ENCODE results near the gene SELENOM. TPM values are rescaled to one million over a fixed set of nuclear protein-coding genes. Genes with fewer than 3 reads are reported as not detected.

Gene SELENOM
- total RNA-seq, 1 experiment from 2014 or later = 16.3 TPM

DNA sequence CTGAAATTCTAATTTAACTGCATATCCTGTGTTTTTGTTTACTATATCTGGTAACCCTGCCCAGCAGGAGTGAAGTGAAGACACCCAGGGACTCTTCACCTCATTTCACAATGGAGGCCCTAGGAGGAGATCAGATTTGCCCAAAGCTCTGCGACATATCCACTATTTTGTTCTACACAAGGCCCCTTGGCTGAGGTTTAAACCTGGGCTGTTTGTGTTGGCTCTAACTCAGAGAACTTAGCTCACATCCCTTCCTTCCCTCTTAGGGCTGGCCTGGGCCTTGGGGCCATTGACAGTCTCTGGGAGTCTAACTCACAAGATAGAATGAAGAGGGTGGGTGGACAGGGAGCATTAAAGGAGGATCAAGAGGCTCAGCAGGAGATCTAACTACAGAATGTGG lies 41.1 kb upstream of the SELENOM start (continued):
- TF ChIP-seq, protein P1, sequence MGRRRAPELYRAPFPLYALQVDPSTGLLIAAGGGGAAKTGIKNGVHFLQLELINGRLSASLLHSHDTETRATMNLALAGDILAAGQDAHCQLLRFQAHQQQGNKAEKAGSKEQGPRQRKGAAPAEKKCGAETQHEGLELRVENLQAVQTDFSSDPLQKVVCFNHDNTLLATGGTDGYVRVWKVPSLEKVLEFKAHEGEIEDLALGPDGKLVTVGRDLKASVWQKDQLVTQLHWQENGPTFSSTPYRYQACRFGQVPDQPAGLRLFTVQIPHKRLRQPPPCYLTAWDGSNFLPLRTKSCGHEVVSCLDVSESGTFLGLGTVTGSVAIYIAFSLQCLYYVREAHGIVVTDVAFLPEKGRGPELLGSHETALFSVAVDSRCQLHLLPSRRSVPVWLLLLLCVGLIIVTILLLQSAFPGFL (CRISPR knock-in tag; IDR thresholded peaks at IDR 0.05; ENCODE audit: borderline replicate concordance) = no peak
- TF ChIP-seq KAT7 (CRISPR knock-in tag; IDR thresholded peaks at IDR 0.05; ENCODE audit: borderline replicate concordance) = no peak

DNA sequence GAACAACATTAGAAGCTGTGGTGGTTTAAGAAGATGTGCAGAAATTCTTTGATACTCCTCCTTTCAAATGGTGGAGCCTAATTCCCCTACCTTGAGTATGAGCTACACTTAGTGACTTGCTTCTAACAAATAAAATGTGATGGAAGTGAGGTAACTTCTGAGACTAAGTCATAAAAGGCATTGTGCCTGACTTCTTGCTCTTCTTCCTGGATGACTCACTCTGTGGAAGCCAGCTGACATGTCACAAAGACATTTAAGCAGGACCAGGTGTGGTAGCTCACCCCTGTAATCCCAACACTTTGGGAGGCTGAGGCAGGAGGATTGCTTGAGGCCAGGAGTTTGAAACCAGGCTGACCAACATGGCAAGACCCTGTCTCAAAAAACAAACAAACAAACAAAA lies 36.9 kb upstream of the SELENOM start:
- TF ChIP-seq OVOL2 (CRISPR knock-in tag; IDR thresholded peaks at IDR 0.05; ENCODE audit: borderline replicate concordance) (no peak), NFATC4 (CRISPR knock-in tag; IDR thresholded peaks at IDR 0.05) (no peak), AFF4 (CRISPR knock-in tag; IDR thresholded peaks at IDR 0.05; ENCODE audit: borderline replicate concordance) (no peak), RELA (CRISPR knock-in tag; IDR thresholded peaks at IDR 0.05; ENCODE audit: borderline replicate concordance) (no peak), PRRX2 (CRISPR knock-in tag; IDR thresholded peaks at IDR 0.05) (no peak), ZNF396 (CRISPR knock-in tag; IDR thresholded peaks at IDR 0.05; ENCODE audit: borderline replicate concordance) (no peak), SMAD4 (CRISPR knock-in tag; IDR thresholded peaks at IDR 0.05) (no peak), ATF6 (CRISPR knock-in tag; IDR thresholded peaks at IDR 0.05) (no peak), KAT7 (CRISPR knock-in tag; IDR thresholded peaks at IDR 0.05; ENCODE audit: borderline replicate concordance) (no peak)
- TF ChIP-seq, protein P2, sequence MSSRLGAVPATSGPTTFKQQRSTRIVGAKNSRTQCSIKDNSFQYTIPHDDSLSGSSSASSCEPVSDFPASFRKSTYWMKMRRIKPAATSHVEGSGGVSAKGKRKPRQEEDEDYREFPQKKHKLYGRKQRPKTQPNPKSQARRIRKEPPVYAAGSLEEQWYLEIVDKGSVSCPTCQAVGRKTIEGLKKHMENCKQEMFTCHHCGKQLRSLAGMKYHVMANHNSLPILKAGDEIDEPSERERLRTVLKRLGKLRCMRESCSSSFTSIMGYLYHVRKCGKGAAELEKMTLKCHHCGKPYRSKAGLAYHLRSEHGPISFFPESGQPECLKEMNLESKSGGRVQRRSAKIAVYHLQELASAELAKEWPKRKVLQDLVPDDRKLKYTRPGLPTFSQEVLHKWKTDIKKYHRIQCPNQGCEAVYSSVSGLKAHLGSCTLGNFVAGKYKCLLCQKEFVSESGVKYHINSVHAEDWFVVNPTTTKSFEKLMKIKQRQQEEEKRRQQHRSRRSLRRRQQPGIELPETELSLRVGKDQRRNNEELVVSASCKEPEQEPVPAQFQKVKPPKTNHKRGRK (CRISPR knock-in tag; IDR thresholded peaks at IDR 0.05; ENCODE audit: borderline replicate concordance) = no peak
- DNase-seq (ENCODE audit: low spot score) (no peak), ATAC-seq (no peak)
- Mint-ChIP-seq H3K27me3 (ENCODE audit: low read depth) (peaks cover 14% of the 10 kb centered on the region), H3K27ac (no peak overlapping the region), H3K9me3 (peaks cover 27% of the 10 kb centered on the region), H3K4me1 (peaks cover 14% of the 10 kb centered on the region), H3K4me3 (no peak overlapping the region), H3K36me3 (peaks cover 3% of the 10 kb centered on the region; the same call in 1 of the 2 replicates)
- CTCF ChIA-PET = interaction anchor here (1.1 to 7.3 kb wide), 3 partner anchors 36 to 45 kb away, joined by 3 to 73 read pairs (median 5); partner anchors contain the start of gene SELENOM
- POLR2A ChIA-PET = interaction anchor here (0.6 kb wide), 1 partner anchor 35 kb away, joined by 4 read pairs; no protein-coding TSS in a partner anchor

DNA sequence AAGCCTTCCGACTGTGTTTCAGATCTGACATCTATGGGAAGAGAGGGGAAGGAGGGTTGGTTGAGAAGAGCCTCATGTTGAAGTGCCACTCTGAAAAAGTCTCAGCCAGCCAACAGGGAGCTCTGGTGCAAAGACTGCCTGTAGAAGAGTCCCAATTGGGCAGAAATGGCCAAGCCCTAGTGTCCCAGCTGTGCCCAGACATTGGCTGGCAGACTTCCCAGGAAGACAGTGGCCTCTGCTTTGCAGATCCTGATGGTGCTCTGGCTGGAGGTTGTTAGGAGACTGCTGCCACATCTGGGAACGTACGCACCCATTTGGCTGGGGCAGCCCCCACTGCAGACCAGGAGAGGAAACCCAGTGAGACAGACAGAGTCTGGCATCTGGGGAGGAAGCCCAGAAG lies 36.2 kb upstream of the SELENOM start:
- Mint-ChIP-seq H3K4me1 (peaks cover 20% of the 10 kb centered on the region), H3K36me3 (peaks cover 3% of the 10 kb centered on the region; the same call in 1 of the 2 replicates), H3K27me3 (ENCODE audit: low read depth) (peaks cover 14% of the 10 kb centered on the region), H3K9me3 (peaks cover 27% of the 10 kb centered on the region), H3K4me3 (no peak overlapping the region), H3K27ac (no peak overlapping the region)
- DNase-seq (ENCODE audit: low spot score) = no peak
- ChIA-PET CTCF (interaction anchor here (1.1 to 7.3 kb wide), 3 partner anchors 35 to 45 kb away, joined by 3 to 73 read pairs (median 5); partner anchors contain the start of gene SELENOM), POLR2A (no interaction called here)
- no peak for ATAC-seq
- TF ChIP-seq CREB1 (CRISPR knock-in tag; IDR thresholded peaks at IDR 0.05) (no peak), ZBTB21 (CRISPR knock-in tag; IDR thresholded peaks at IDR 0.05; ENCODE audit: borderline replicate concordance) (no peak), OVOL2 (CRISPR knock-in tag; IDR thresholded peaks at IDR 0.05; ENCODE audit: borderline replicate concordance) (no peak), FOXK1 (CRISPR knock-in tag; IDR thresholded peaks at IDR 0.05) (no peak), KAT7 (CRISPR knock-in tag; IDR thresholded peaks at IDR 0.05; ENCODE audit: borderline replicate concordance) (no peak), NR2C2 (CRISPR knock-in tag; IDR thresholded peaks at IDR 0.05) (no peak), GABPB1 (CRISPR knock-in tag; IDR thresholded peaks at IDR 0.05) (no peak), TEAD4 (CRISPR knock-in tag; IDR thresholded peaks at IDR 0.05) (no peak), ERG (CRISPR knock-in tag; IDR thresholded peaks at IDR 0.05) (no peak), IRF2 (CRISPR knock-in tag; IDR thresholded peaks at IDR 0.05; ENCODE audit: borderline replicate concordance, low read depth) (no peak)
- TF ChIP-seq, protein P3, sequence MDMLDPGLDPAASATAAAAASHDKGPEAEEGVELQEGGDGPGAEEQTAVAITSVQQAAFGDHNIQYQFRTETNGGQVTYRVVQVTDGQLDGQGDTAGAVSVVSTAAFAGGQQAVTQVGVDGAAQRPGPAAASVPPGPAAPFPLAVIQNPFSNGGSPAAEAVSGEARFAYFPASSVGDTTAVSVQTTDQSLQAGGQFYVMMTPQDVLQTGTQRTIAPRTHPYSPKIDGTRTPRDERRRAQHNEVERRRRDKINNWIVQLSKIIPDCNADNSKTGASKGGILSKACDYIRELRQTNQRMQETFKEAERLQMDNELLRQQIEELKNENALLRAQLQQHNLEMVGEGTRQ (CRISPR knock-in tag; IDR thresholded peaks at IDR 0.05) = no peak
- TF ChIP-seq, protein P4, sequence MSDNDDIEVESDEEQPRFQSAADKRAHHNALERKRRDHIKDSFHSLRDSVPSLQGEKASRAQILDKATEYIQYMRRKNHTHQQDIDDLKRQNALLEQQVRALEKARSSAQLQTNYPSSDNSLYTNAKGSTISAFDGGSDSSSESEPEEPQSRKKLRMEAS (CRISPR knock-in tag; IDR thresholded peaks at IDR 0.05) = no peak
